ENCODE results near the gene WDR5. TPM values are rescaled to one million over a fixed set of nuclear protein-coding genes. Genes with fewer than 3 reads are reported as not detected.

Gene WDR5
- total RNA-seq, 1 donor from 2014 or later, result 16.1 TPM

GRCh38 chr9:134146774-134147493, 11.1 kb downstream of the WDR5 start:
- peak; percentile 44 for DNase-seq (ENCODE audit: low read depth)
- H3K36me3 ChIP-seq (ENCODE audit: control insufficient read depth, insufficient read depth, low read length), result peaks cover 36% of the 10 kb centered on the region
- H3K4me3 ChIP-seq (ENCODE audit: low read depth, low read length), result no peak overlapping the region
- H3K27me3 ChIP-seq (ENCODE audit: control insufficient read depth, insufficient read depth, low read length), result no peaks in the 10 kb centered on the region
- no peak for FAIRE-seq
- TF ChIP-seq, protein P1, sequence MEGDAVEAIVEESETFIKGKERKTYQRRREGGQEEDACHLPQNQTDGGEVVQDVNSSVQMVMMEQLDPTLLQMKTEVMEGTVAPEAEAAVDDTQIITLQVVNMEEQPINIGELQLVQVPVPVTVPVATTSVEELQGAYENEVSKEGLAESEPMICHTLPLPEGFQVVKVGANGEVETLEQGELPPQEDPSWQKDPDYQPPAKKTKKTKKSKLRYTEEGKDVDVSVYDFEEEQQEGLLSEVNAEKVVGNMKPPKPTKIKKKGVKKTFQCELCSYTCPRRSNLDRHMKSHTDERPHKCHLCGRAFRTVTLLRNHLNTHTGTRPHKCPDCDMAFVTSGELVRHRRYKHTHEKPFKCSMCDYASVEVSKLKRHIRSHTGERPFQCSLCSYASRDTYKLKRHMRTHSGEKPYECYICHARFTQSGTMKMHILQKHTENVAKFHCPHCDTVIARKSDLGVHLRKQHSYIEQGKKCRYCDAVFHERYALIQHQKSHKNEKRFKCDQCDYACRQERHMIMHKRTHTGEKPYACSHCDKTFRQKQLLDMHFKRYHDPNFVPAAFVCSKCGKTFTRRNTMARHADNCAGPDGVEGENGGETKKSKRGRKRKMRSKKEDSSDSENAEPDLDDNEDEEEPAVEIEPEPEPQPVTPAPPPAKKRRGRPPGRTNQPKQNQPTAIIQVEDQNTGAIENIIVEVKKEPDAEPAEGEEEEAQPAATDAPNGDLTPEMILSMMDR (IDR thresholded peaks at IDR 0.05; ENCODE audit: insufficient read depth, low read length, severe bottlenecking), result no peak

DNA sequence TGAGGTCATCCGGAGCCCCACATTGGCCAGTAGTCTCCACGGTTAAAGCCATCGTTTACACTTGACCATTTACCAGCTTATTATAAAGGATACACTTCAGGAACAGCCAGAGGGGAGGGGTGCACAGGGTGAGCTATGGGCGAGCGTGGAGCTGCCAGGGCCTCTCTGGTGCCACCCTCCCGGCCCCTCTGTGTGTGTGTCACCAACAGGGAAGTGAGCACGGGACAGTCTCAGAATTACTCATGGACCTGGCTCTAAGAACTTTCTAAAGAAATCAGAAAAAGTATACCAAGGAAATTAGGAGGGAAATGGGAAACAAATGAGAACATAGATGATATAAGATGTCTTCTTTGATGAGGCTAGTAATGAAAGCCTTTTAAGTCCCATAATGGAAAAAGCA, 13.5 kb downstream of the WDR5 start:
- TF ChIP-seq, protein P1 (IDR thresholded peaks at IDR 0.05; ENCODE audit: insufficient read depth, low read length, severe bottlenecking), result no peak
- FAIRE-seq (no peak), DNase-seq (ENCODE audit: low read depth) (no peak)
- Histone ChIP-seq H3K27me3 (ENCODE audit: control insufficient read depth, insufficient read depth, low read length) (no peaks in the 10 kb centered on the region), H3K4me3 (ENCODE audit: low read depth, low read length) (no peak overlapping the region), H3K36me3 (ENCODE audit: control insufficient read depth, insufficient read depth, low read length) (peaks cover 39% of the 10 kb centered on the region)

DNA sequence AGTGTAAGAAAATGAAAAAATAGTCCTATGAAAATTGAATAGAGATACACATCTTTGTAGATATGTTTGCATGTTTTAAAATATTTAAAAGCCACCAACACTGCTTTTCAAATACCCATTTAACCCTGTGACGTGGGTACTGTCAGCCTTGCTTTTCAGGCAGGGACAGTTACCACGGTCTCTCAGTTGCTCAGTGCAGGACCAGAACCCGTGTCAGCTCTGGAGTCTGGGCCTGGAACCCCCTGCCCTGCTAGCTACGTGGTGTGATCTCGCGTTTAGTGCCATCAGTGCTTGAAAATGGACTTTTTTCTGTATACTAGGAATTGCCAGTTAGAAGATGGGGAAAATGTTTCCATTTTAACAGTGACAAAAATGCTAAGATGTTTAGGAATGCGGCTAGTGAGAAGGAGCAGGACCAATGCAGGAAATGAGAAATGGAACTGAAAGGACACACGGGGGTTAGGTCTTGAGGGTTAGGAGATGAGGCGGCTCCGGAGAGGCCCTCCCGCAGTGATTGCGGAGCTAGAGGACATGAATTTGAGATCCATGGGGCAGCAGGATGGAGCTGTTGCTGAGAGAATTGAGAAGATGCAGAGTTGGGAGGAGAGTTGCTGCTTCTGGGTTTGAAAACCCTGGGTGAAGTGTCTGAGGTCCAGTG, 14.8 kb downstream of the WDR5 start:
- TF ChIP-seq, protein P1 (IDR thresholded peaks at IDR 0.05; ENCODE audit: insufficient read depth, low read length, severe bottlenecking), result no peak
- no peak for DNase-seq (ENCODE audit: low read depth)
- no peak for FAIRE-seq
- Histone ChIP-seq H3K4me3 (ENCODE audit: low read depth, low read length) (no peak overlapping the region), H3K27me3 (ENCODE audit: control insufficient read depth, insufficient read depth, low read length) (no peaks in the 10 kb centered on the region), H3K36me3 (ENCODE audit: control insufficient read depth, insufficient read depth, low read length) (peaks cover 39% of the 10 kb centered on the region)

DNA sequence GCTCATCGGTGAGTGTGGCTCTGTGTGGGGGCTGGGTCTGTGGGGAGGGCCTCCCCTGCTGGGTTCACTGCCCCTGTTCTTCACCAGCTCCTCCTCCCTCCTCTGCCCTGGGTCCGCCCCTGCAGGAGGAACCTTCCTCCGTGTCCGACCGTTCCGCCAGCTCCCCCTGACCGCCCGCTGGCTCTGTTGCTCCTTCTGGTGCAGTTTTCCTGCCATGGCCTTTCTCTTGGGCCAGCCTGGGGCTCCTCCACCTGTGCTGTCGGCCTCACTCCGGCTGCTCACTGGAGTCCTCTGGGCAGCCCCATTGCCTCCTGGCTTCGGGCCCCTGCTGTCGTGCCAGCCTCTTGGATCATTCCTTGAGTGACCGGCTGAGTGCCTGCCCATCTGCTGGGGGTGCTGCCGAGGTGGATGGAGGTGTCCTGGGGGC, 16.2 kb downstream of the WDR5 start:
- peaks cover 49% of the 10 kb centered on the region for H3K36me3 ChIP-seq (ENCODE audit: control insufficient read depth, insufficient read depth, low read length)
- FAIRE-seq (no peak), DNase-seq (ENCODE audit: low read depth) (no peak)
- TF ChIP-seq, protein P1 (IDR thresholded peaks at IDR 0.05; ENCODE audit: insufficient read depth, low read length, severe bottlenecking), result no peak
- H3K4me3 ChIP-seq (ENCODE audit: low read depth, low read length), result no peak overlapping the region
- H3K27me3 ChIP-seq (ENCODE audit: control insufficient read depth, insufficient read depth, low read length), result no peaks in the 10 kb centered on the region

DNA sequence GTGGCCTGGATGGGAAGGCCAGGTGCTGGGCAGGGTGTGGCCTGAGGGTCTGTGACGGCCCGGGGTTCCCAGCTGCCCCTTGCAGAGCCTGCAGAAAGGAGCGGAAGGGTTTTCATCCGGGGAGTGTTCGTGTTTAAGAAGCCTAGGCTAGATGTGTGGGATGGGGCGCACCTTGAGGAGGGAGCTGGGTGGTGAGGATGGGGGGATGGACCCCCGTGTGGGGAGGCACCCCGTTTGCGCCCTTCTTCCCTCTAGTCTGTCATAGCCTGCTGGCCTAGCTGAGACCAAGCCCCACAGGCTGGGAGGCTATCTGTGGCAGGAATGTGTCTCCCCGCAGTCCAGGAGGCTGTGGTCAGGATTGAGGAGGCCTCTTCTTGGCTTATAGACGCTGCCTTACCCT, 16.6 kb downstream of the WDR5 start:
- no peak for DNase-seq (ENCODE audit: low read depth)
- TF ChIP-seq, protein P1 (IDR thresholded peaks at IDR 0.05; ENCODE audit: insufficient read depth, low read length, severe bottlenecking), result no peak
- H3K4me3 ChIP-seq (ENCODE audit: low read depth, low read length), result no peak overlapping the region
- no peaks in the 10 kb centered on the region for H3K27me3 ChIP-seq (ENCODE audit: control insufficient read depth, insufficient read depth, low read length)
- H3K36me3 ChIP-seq (ENCODE audit: control insufficient read depth, insufficient read depth, low read length), result peaks cover 48% of the 10 kb centered on the region
- FAIRE-seq, result no peak
